IMR-90 (cell line): ENCODE measurements around the gene ESRRG. TPM values are rescaled to one million over a fixed set of nuclear protein-coding genes. Genes with fewer than 3 reads are reported as not detected.

Experiments used
- ATAC-seq: fragments of 200-7000 bp; cut with Tn5 transposase; 2 replicates; pipeline ENCODE4 v1.9.1; 2020; ENCODE audit warnings: low read depth, mild to moderate bottlenecking, moderate library complexity
- BruUV-seq: library from RNA; stranded (reverse); fragments of 400-500 nt; replicated peaks from 2 replicates; lab custom pipeline; 2021; lab: Mats Ljungman, UMichigan
- CTCF ChIA-PET: fragments of 300-600 bp; formaldehyde crosslinking; extraction: SDS; loops from one replicate; lab custom pipeline; 2021; ENCODE audit warnings: antibody characterized with exemption; lab: Yijun Ruan, JAX
- POLR2A ChIA-PET: fragments of 300-600 bp; sonication (Branson Sonifier 250); formaldehyde crosslinking; loops from one replicate; lab custom pipeline; 2022; ENCODE audit warnings: antibody characterized with exemption; ENCODE audit not compliant: unreplicated experiment; lab: Charles Lee
- DNase-seq: peaks from one replicate; pipeline ENCODE4 v3.0.0; 2013
- H2AFZ ChIP-seq: replicated peaks from 2 replicates; pipeline ENCODE3; 2013; ENCODE audit warnings: low read length, mild to moderate bottlenecking; ENCODE audit not compliant: poor library complexity
- H2AK5ac ChIP-seq: 2 replicates; pipeline ENCODE4 v1.6.1; 2013; ENCODE audit warnings: low read depth, low read length, inconsistent platforms
- H2AK9ac ChIP-seq: replicated peaks from 2 replicates; pipeline ENCODE3; 2013; ENCODE audit warnings: mild to moderate bottlenecking, low read depth, low read length, moderate library complexity; ENCODE audit not compliant: poor library complexity
- H2BK120ac ChIP-seq: 2 replicates; pipeline ENCODE4 v1.6.1; 2013; ENCODE audit warnings: low read depth, low read length, inconsistent platforms
- H2BK15ac ChIP-seq: 3 replicates; pipeline ENCODE4 v1.6.1; 2013; ENCODE audit warnings: low read depth, low read length, inconsistent platforms
- H2BK20ac ChIP-seq: 2 replicates; pipeline ENCODE4 v1.6.1; 2013; ENCODE audit warnings: low read depth, mild to moderate bottlenecking, inconsistent platforms, low read length, moderate library complexity
- H2BK5ac ChIP-seq: 2 replicates; pipeline ENCODE4 v1.6.1; 2013; ENCODE audit warnings: mild to moderate bottlenecking, low read depth, low read length, inconsistent platforms; ENCODE audit not compliant: poor library complexity, severe bottlenecking
- H3K14ac ChIP-seq: replicated peaks from 2 replicates; pipeline ENCODE4 v1.6.1; 2013; ENCODE audit warnings: low read depth, low read length, inconsistent platforms
- H3K18ac ChIP-seq: 2 replicates; pipeline ENCODE4 v1.6.1; 2013; ENCODE audit warnings: low read depth, low read length, control low read depth
- H3K23ac ChIP-seq: 2 replicates; pipeline ENCODE4 v1.6.1; 2013; ENCODE audit warnings: low read depth, low read length, inconsistent platforms
- H3K27ac ChIP-seq: 2 replicates; pipeline ENCODE4 v1.5.1; 2013; ENCODE audit warnings: mild to moderate bottlenecking, control low read depth, low read length; ENCODE audit not compliant: insufficient read depth
- H3K27me3 ChIP-seq: 2 replicates; pipeline ENCODE4 v1.6.1; 2013; ENCODE audit warnings: low read length; ENCODE audit not compliant: control insufficient read depth, insufficient read depth
- H3K36me3 ChIP-seq: 2 replicates; pipeline ENCODE4 v1.6.1; 2013; ENCODE audit warnings: low read length, mixed read lengths; ENCODE audit not compliant: control insufficient read depth, insufficient read depth
- H3K4ac ChIP-seq: 2 replicates; pipeline ENCODE4 v1.6.1; 2013; ENCODE audit warnings: low read depth, low read length, inconsistent platforms
- H3K4me1 ChIP-seq: 2 replicates; pipeline ENCODE4 v1.6.1; 2013; ENCODE audit warnings: low read length, mixed read lengths; ENCODE audit not compliant: control insufficient read depth, insufficient read depth
- H3K4me2 ChIP-seq: 2 replicates; pipeline ENCODE4 v1.6.1; 2013; ENCODE audit warnings: low read depth, mild to moderate bottlenecking, control low read depth, low read length, moderate library complexity
- H3K4me3 ChIP-seq: 2 replicates; pipeline ENCODE4 v1.5.1; 2013; ENCODE audit warnings: low read depth, mild to moderate bottlenecking, control low read depth, low read length, moderate library complexity; ENCODE audit not compliant: insufficient read depth
- H3K56ac ChIP-seq: 2 replicates; pipeline ENCODE4 v1.6.1; 2013; ENCODE audit warnings: low read length, inconsistent platforms; ENCODE audit not compliant: insufficient read depth; ENCODE audit errors: extremely low read depth
- H3K79me1 ChIP-seq, 2 experiments: 2 replicates each; pipeline ENCODE4 v1.6.1; 2013; ENCODE audit warnings: low read length in 2 of 2, inconsistent platforms in 1 of 2, low read depth in 1 of 2
- H3K9ac ChIP-seq: 2 replicates; pipeline ENCODE4 v1.6.1; 2013; ENCODE audit warnings: low read depth, low read length, control low read depth
- H3K9me1 ChIP-seq: 2 replicates; pipeline ENCODE4 v1.6.1; 2013; ENCODE audit warnings: low read length, inconsistent platforms; ENCODE audit not compliant: insufficient read depth
- H3K9me3 ChIP-seq: 2 replicates; pipeline ENCODE4 v1.6.1; 2013; ENCODE audit warnings: low read length; ENCODE audit not compliant: control insufficient read depth, insufficient read depth
- H4K20me1 ChIP-seq: 2 replicates; pipeline ENCODE4 v1.6.1; 2013; ENCODE audit warnings: low read length, inconsistent platforms; ENCODE audit not compliant: insufficient read depth
- H4K5ac ChIP-seq: 2 replicates; pipeline ENCODE4 v1.6.1; 2013; ENCODE audit warnings: mild to moderate bottlenecking, low read depth, low read length, control low read depth
- H4K8ac ChIP-seq, 2 experiments: 2 replicates each; pipeline ENCODE4 v1.6.1; 2013; ENCODE audit warnings: low read depth in 2 of 2, low read length in 2 of 2, control low read depth in 1 of 2, inconsistent platforms in 1 of 2
- H4K91ac ChIP-seq: 2 replicates; pipeline ENCODE4 v1.6.1; 2013; ENCODE audit warnings: low read depth, low read length, inconsistent platforms; ENCODE audit not compliant: insufficient read depth
- WGBS, 2 experiments: methylation state at CpG; one replicate each; pipeline versions ENCODE4 v1.1.5 to v1.1.7; 2013; ENCODE audit warnings: missing lambda C conversion rate in 2 of 2; ENCODE audit not compliant: insufficient read length in 1 of 2; ENCODE audit errors: extremely low coverage in 2 of 2; 5-methylcytosine and 5-hydroxymethylcytosine counted together
- dilution Hi-C: fragments of 300-500 bp; cut with HindIII; formaldehyde crosslinking; loops from one replicate; pipeline ENCODE4 v1.14.3; 2018; ENCODE audit warnings: low sequenced_read_pairs; ENCODE audit not compliant: unreplicated experiment
- in situ Hi-C: fragments of 300-500 bp; cut with MboI; formaldehyde crosslinking; loops from 3 replicates; pipeline ENCODE4 v1.14.3; 2019; ENCODE audit warnings: low sequenced_read_pairs, inconsistent platforms, mixed read lengths
- intact Hi-C: fragments of 100-400 bp; cut with micrococcal nuclease; formaldehyde crosslinking; loops from 2 replicates; pipeline ENCODE4 v1.10.0; 2022
- polyA plus RNA-seq, 3 experiments: library from polyadenylated mRNA; depleted of rRNA; stranded (reverse); fragments of >200 nt; gene quantifications; 2 replicates each; pipeline ENCODE4 v1.2.3, GENCODE V29; 2012; ENCODE audit warnings: low replicate concordance in 1 of 3
- total RNA-seq: library from RNA; depleted of rRNA; stranded (reverse); fragments of >200 nt; gene quantifications from 2 replicates; pipeline ENCODE4 v1.2.3, GENCODE V29; 2012
- TF ChIP-seq, protein P1 (sequence below): fragments of 150-350 bp; IDR thresholded peaks from 2 replicates; pipeline ENCODE4 v1.6.1; 2017; ENCODE audit warnings: mild to moderate bottlenecking, antibody characterized with exemption, low read length, low read depth

The ESRRG gene
- total and polyA plus RNA-seq, 2 of the 4 experiments (the other 2 are of a cell fraction): 0.17 to 0.54 TPM

DNA sequence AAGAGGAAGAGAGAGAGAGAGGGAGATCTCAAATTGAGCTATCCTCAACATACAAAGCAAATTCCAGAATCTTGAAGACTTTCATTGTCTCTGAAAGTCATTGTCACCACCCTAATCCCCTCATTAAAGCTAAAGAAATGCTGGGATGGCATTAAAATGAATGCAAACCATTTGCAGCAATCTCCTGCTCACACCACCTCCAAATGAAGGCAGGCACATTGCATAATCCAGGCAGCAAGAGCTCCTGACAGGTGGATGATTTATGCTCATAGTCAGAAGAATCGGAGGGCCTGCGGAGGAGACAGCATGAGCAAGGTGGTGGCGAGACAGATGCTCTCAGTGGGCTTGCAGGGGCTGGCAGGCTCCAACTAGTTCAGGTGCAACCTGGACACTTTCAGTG is 90.2 kb downstream of the ESRRG start:
- Histone ChIP-seq H3K23ac (no peak overlapping the region), H4K5ac (no peak overlapping the region), H3K79me1 (no peaks in the 10 kb centered on the region), H2BK15ac (no peak overlapping the region), H2BK20ac (no peak overlapping the region), H3K4me1 (no peaks in the 10 kb centered on the region), H3K14ac (no peak overlapping the region), H3K4me3 (no peak overlapping the region), H4K8ac (no peak overlapping the region), H3K27ac (no peak overlapping the region), H3K56ac (no peak overlapping the region), H4K20me1 (no peaks in the 10 kb centered on the region), H3K4me2 (no peak overlapping the region), H3K9ac (no peak overlapping the region), H2BK120ac (no peak overlapping the region), H3K27me3 (no peaks in the 10 kb centered on the region), H3K9me3 (no peaks in the 10 kb centered on the region), H3K4ac (no peak overlapping the region), H3K9me1 (no peaks in the 10 kb centered on the region), H2AFZ (no peak overlapping the region), H2BK5ac (no peak overlapping the region), H3K18ac (no peak overlapping the region), H3K36me3 (no peaks in the 10 kb centered on the region), H2AK5ac (no peak overlapping the region), H2AK9ac (no peak overlapping the region), H4K91ac (no peak overlapping the region)
- CTCF ChIA-PET: no interaction called here
- BruUV-seq: no TSS peak
- intact Hi-C loops: no loop called here
- DNase-seq: no peak
- WGBS, 2 experiments: 62% methylated on average over 2 of the region's 3 CpGs; no CpG with 5 or more reads in 1 of the 2 experiments
- POLR2A ChIA-PET: no interaction called here
- no peak for ATAC-seq
- in situ Hi-C loops: no loop called here
- TF ChIP-seq, protein P1, sequence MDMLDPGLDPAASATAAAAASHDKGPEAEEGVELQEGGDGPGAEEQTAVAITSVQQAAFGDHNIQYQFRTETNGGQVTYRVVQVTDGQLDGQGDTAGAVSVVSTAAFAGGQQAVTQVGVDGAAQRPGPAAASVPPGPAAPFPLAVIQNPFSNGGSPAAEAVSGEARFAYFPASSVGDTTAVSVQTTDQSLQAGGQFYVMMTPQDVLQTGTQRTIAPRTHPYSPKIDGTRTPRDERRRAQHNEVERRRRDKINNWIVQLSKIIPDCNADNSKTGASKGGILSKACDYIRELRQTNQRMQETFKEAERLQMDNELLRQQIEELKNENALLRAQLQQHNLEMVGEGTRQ: no peak
- dilution Hi-C loops: no loop called here
